GM21576 (cell line): ENCODE results near the gene NAALADL2.
"Not testable (repeated sequence)": the region's sequence is repeated elsewhere in the genome, so short reads cannot be mapped to it uniquely, and the experiment has no call there.

Experiments used
- ATAC-seq: cut with Tn5 transposase; IDR thresholded peaks from one replicate; pipeline ENCODE4 v1.9.1; 2021; ENCODE audit warnings: mild to moderate bottlenecking, moderate library complexity; ENCODE audit not compliant: unreplicated experiment

The NAALADL2 gene

GRCh38 chr3:175460849-175461399, 601.8 kb downstream of the NAALADL2 start:
- not testable (repeated sequence) for ATAC-seq

GRCh38 chr3:175464362-175464761, 605.2 kb downstream of the NAALADL2 start:
- ATAC-seq, result no peak

- no peak for ATAC-seq
These were observed 610.0 kb downstream of the NAALADL2 start for GRCh38 chr3:175469124-175469523.

DNA sequence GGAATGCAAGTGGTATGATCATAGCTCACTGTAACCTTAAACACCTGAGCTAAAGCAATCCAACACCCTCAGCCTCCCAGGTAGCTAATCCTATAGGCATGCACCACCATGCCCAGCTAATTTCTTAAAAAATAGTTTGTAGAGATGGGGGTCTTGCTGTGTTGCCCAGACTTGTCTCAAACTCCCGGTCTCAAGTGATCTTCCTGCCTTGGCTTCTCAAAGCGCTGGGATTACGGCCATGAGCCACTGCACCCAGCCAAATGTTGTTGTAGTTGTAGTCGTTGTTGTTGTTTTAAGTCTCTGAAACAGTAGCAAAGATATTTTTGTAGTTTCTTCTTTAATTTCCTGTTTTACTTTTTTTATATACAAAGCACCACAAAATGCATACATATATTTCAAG, 616.6 kb downstream of the NAALADL2 start:
- no peak for ATAC-seq

DNA sequence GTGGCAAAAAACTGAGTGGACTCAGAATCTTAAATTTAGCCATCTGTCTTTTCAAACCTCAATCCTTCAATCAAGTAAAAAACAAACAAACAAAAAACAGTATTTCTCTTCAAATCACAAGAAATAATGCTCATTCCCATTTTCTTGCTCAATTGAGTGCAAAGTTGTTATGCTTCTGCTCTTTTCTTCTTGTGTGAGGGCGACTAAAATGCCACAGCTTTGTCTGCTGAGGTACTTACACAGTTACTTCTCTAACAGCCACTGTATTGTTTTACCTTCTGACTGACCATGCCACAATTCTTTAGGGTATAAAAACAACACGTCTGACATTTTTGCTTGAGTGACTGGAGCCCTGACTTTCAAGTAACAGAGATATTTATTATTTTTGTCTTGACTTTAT, 617.4 kb downstream of the NAALADL2 start:
- ATAC-seq, result no peak

GRCh38 chr3:175477651-175478224, 618.6 kb downstream of the NAALADL2 start:
- ATAC-seq, result peak; percentile 85

GRCh38 chr3:175478301-175478700, 619.2 kb downstream of the NAALADL2 start:
- no peak for ATAC-seq

- ATAC-seq, result no peak
These were observed 620.0 kb downstream of the NAALADL2 start for GRCh38 chr3:175479175-175479574.

GRCh38 chr3:175479800-175480199, 620.7 kb downstream of the NAALADL2 start:
- ATAC-seq, result no peak

GRCh38 chr3:175484666-175485065, 625.5 kb downstream of the NAALADL2 start:
- ATAC-seq, result peak; percentile 43

GRCh38 chr3:175485436-175485835, 626.3 kb downstream of the NAALADL2 start:
- no peak for ATAC-seq

- peak; percentile 56 for ATAC-seq
These were observed 627.1 kb downstream of the NAALADL2 start for GRCh38 chr3:175486255-175486654.

DNA sequence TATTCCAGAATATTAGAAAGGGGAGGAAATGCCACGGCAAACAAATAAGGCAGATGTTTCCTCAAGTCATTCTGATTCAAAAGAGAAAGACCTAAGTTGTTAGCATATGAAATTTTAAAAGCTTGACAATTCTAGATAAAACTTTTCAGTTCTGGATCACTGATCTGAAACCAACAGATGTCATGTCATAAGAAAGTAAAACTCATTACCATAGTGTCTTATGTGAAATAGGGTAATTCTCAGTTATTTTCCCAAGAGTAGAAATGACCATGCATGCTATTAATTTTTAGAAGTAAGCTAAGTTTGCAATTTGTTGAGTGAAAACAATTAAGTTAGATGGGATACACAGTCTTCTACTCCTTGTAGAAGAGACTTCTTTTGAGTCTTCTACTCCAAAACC, 630.3 kb downstream of the NAALADL2 start:
- ATAC-seq, result peak; percentile 41

GRCh38 chr3:175493301-175493700, 634.2 kb downstream of the NAALADL2 start:
- no peak for ATAC-seq

DNA sequence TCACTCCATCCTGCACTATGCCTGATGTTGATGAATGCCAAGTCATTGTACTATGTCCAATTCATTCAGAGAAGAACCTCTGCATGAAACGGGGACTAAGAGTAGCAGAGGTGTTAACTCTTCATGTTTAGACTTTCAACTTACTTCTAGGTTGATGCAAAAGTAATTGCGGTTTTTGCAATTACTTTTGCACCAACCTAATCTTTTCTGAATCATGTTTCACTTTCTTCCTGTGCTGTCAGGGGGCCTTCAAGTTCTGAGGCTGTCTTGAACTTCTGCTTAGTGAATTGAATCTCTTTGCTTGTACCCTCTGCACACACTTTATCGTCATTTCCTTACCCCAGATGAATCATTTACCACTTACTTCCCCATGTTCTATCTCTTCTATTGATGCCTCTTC, 636.2 kb downstream of the NAALADL2 start:
- ATAC-seq, result no peak

DNA sequence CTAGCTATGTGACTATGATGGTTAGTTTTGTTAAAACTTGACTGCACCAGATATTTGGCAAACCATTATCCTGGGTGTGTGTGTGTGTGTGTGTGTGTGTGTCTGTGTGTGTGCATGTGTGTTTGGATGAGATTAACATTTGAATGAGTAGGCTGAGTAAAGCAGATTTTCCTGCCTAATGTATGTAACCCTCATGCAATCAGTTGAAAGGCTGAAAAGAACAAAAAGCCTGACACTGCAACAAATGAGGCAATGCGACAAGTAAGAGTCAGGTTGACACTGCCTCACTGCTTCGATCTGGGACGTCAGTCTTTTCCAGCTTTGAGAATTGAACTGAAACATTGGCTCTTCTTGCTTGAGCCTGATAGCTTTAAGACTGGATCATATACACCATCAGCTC, 643.0 kb downstream of the NAALADL2 start:
- ATAC-seq, result no peak

GRCh38 chr3:175511219-175511785, 652.2 kb downstream of the NAALADL2 start:
- no peak for ATAC-seq

- ATAC-seq, result no peak
These were observed 653.6 kb downstream of the NAALADL2 start for GRCh38 chr3:175512700-175513099.

- peak; percentile 62 for ATAC-seq
These were observed 659.3 kb downstream of the NAALADL2 start for GRCh38 chr3:175518459-175518858.

DNA sequence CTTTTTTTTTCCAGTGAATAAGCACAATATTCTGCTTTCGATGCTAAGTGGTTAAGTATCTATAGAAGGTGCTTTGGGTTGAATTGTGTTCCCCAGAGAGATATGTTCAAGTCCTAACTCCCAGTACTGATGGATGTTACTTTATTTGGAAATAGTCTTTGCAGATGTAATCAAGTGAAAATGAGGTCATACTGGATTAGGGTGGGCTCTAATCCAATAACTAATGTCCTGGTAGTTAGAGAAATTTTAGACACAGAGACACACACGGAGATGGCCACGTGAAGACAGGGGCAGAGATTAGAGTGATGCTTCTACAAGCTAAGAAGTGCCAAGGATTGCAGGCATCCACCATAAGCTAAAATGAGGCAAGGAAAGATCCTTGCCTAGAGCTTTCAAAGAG, 662.3 kb downstream of the NAALADL2 start:
- ATAC-seq, result no peak

DNA sequence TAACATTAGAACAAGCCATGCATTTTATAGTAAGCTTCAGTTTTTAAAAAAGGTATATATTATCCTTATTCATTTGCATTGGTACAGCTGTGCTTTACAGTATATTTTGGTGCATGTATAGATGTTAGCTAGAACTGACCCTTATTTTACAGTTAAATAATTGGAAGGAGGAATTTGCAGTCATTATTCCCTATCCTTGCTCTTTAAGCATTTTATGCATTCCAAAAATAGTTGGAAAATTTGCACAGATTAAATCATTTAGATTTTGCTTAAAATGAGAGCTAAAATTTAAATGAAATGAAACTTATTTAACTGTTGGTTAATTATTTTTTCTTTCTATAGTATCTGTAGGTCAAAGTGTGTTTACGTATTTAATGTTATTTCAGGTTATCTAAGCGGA, 667.1 kb downstream of the NAALADL2 start:
- ATAC-seq, result no peak

- ATAC-seq, result no peak
These were observed 667.6 kb downstream of the NAALADL2 start for GRCh38 chr3:175526609-175527280.
